GM12891 (cell line): ENCODE measurements around the gene MTFR2.

Experiments used
- POLR2AphosphoS5 ChIP-seq: IDR thresholded peaks from 2 replicates; pipeline ENCODE4 v1.6.1; 2011; ENCODE audit warnings: low read depth, low read length, control low read depth
- SPI1 ChIP-seq: IDR thresholded peaks from 2 replicates; pipeline ENCODE4 v1.6.1; 2011; ENCODE audit warnings: low read depth, low read length, control low read depth

DNA sequence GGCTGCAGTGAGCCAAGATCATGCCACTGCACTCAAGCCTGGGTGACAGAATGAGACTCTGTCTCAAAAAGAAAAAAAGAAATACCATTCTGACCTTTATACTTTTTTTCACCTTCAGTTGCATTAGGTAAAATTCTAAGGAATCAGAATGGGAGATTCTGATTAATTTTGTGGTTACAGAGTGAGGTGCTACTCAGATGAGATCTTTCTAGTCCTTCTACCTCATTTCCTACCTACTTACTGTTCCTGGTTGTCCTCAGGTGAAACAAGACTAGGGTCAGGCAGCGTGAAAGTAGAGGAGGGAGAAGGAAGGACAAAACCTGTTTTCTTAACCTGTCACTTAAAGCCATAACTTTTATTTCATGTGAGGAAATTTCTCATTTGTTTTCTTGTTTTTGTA is 63.7 kb downstream of the MTFR2 start:
- TF ChIP-seq POLR2AphosphoS5 (no peak), SPI1 (no peak)
